Gastrocnemius medialis (tissue), 4 donors: ENCODE measurements around the gene BFAR.
A peak's percentile ranks its signal among the peaks of the same experiment; 100 is the strongest.

Experiments used
- CTCF ChIP-seq, 5 experiments: fragments of 450-650 bp in 3 of 5; fragments of 200-600 bp in 2 of 5; sonication (generic) in 2 of 5; IDR thresholded peaks in 4 of 5; conservative IDR thresholded peaks in 1 of 5; 1 replicate in 4 of 5; 2 replicates in 1 of 5; pipeline ENCODE4 v1.5.1; 2016 to 2019; ENCODE audit warnings: antibody characterized with exemption in 5 of 5, mild to moderate bottlenecking in 3 of 5, moderate library complexity in 3 of 5
- POLR2A ChIP-seq, 2 donors: fragments of 450-650 bp; IDR thresholded peaks; one replicate each; pipeline ENCODE4 v1.6.1; 2017; ENCODE audit warnings: antibody characterized with exemption in 2 of 2, mild to moderate bottlenecking in 2 of 2, moderate library complexity in 2 of 2

GRCh38 chr16:14629919-14630619, 2.7 kb upstream of the BFAR start, which contains the start of gene PARN:
- TF ChIP-seq CTCF (IDR thresholded peaks at IDR 0.05 in 4 of 5, conservative IDR thresholded peaks at IDR 0.05 in 1 of 5) (no peak), POLR2A (IDR thresholded peaks at IDR 0.05) (peak; percentile 94 to 96)
